Left ventricle myocardium inferior (tissue), 1 donor: Measurements from ENCODE around the gene PADI6. TPM values are rescaled to one million over a fixed set of nuclear protein-coding genes. Genes with fewer than 3 reads are reported as not detected.

Source experiments
- DNase-seq: peaks from one replicate; pipeline ENCODE4 v3.0.0-alpha.2; 2020
- H3K27ac ChIP-seq: fragments of 200-600 bp; replicated peaks from 2 replicates; pipeline ENCODE4 v1.8.0; 2021
- H3K27me3 ChIP-seq: fragments of 200-600 bp; 2 replicates; pipeline ENCODE4 v1.8.0; 2021; ENCODE audit warnings: low read depth
- H3K36me3 ChIP-seq: fragments of 200-600 bp; 2 replicates; pipeline ENCODE4 v1.8.0; 2021
- H3K4me1 ChIP-seq: fragments of 200-600 bp; 2 replicates; pipeline ENCODE4 v1.8.0; 2021
- H3K4me3 ChIP-seq: fragments of 200-600 bp; 2 replicates; pipeline ENCODE4 v1.8.0; 2021; ENCODE audit warnings: mild to moderate bottlenecking, moderate library complexity
- H3K9me3 ChIP-seq: fragments of 200-600 bp; replicated peaks from 2 replicates; pipeline ENCODE4 v1.8.0; 2021
- intact Hi-C: fragments of 100-400 bp; cut with micrococcal nuclease; formaldehyde crosslinking; loops from one replicate; pipeline ENCODE4 v1.11.0; 2022
- total RNA-seq: library from RNA; stranded (reverse); fragmentation: NEBNext Ultra II Directional; extraction: Animal tissue kit (Norgen Biotek cat#: 25700); gene quantifications from one replicate; pipeline ENCODE4 v1.2.1, GENCODE V29; 2021
- TF ChIP-seq, protein P1 (sequence below): fragments of 200-600 bp; IDR thresholded peaks from 2 replicates; pipeline ENCODE4 v1.8.0; 2021; ENCODE audit warnings: antibody characterized with exemption, mild to moderate bottlenecking, borderline replicate concordance
- donor health status: DM: no; HTN: yes; CAD: no; lungs with severe emphysema.

PADI6 gene
- total RNA-seq, 1 donor from 2014 or later, result not detected

- peaks cover 34% of the 10 kb centered on the region for H3K4me1 ChIP-seq
- TF ChIP-seq, protein P1, sequence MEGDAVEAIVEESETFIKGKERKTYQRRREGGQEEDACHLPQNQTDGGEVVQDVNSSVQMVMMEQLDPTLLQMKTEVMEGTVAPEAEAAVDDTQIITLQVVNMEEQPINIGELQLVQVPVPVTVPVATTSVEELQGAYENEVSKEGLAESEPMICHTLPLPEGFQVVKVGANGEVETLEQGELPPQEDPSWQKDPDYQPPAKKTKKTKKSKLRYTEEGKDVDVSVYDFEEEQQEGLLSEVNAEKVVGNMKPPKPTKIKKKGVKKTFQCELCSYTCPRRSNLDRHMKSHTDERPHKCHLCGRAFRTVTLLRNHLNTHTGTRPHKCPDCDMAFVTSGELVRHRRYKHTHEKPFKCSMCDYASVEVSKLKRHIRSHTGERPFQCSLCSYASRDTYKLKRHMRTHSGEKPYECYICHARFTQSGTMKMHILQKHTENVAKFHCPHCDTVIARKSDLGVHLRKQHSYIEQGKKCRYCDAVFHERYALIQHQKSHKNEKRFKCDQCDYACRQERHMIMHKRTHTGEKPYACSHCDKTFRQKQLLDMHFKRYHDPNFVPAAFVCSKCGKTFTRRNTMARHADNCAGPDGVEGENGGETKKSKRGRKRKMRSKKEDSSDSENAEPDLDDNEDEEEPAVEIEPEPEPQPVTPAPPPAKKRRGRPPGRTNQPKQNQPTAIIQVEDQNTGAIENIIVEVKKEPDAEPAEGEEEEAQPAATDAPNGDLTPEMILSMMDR, result no peak
- intact Hi-C loops, result no loop called here
- H3K9me3 ChIP-seq, result no peaks in the 10 kb centered on the region
- no peak for DNase-seq
- no peaks in the 10 kb centered on the region for H3K36me3 ChIP-seq
- H3K4me3 ChIP-seq, result no peak overlapping the region
- H3K27ac ChIP-seq, result no peak overlapping the region
- no peaks in the 10 kb centered on the region for H3K27me3 ChIP-seq
Measured at GRCh38 chr1:17441265-17441992, 69.4 kb downstream of the PADI6 start.

GRCh38 chr1:17441993-17442357 lies 70.0 kb downstream of the PADI6 start:
- peaks cover 28% of the 10 kb centered on the region for H3K4me1 ChIP-seq
- no peak for DNase-seq
- intact Hi-C loops, result no loop called here
- H3K36me3 ChIP-seq, result no peaks in the 10 kb centered on the region
- TF ChIP-seq, protein P1, result no peak
- H3K4me3 ChIP-seq, result no peak overlapping the region
- H3K27ac ChIP-seq, result no peak overlapping the region
- H3K27me3 ChIP-seq, result no peaks in the 10 kb centered on the region
- H3K9me3 ChIP-seq, result no peaks in the 10 kb centered on the region

DNA sequence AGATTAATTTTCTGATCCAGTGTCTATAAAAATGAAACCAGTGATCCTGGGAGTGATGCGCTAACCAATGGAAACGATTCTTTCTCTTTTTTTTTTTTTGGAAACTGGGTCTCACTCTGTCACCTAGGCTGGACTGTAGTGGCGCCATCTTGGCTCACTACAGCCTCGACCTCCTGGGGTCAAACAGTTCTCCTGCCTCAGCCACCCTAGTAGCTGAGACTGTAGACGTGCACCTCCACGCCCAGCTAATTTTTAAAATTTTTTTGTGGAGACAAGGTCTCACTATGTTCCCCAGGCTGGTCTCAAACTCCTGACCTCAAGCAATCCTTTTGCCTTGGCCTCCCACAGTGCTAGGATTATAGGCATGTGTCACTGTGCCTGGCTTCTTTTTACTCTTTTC lies 70.8 kb downstream of the PADI6 start:
- intact Hi-C loops, result no loop called here
- Histone ChIP-seq H3K36me3 (no peaks in the 10 kb centered on the region), H3K4me3 (no peak overlapping the region), H3K27me3 (no peaks in the 10 kb centered on the region), H3K27ac (no peak overlapping the region), H3K4me1 (peaks cover 24% of the 10 kb centered on the region), H3K9me3 (no peaks in the 10 kb centered on the region)
- no peak for DNase-seq
- TF ChIP-seq, protein P1, result no peak

GRCh38 chr1:17447501-17447992 lies 75.6 kb downstream of the PADI6 start:
- H3K36me3 ChIP-seq, result no peaks in the 10 kb centered on the region
- H3K27me3 ChIP-seq, result peaks cover 26% of the 10 kb centered on the region
- TF ChIP-seq, protein P1, result no peak
- no peak overlapping the region for H3K4me3 ChIP-seq
- no peak overlapping the region for H3K27ac ChIP-seq
- DNase-seq, result no peak
- no peaks in the 10 kb centered on the region for H3K4me1 ChIP-seq
- intact Hi-C loops, result no loop called here
- H3K9me3 ChIP-seq, result no peaks in the 10 kb centered on the region

Other genes with a start within 250 kb of the PADI6 start
- gene PADI1, start 167.1 kb upstream of the PADI6 start, total RNA-seq, result not detected
- not detected for gene PADI3, start 123.1 kb upstream of the PADI6 start, total RNA-seq
- 0.22 TPM for gene PADI4, start 64.0 kb upstream of the PADI6 start, total RNA-seq
- gene RCC2, start 67.5 kb downstream of the PADI6 start, total RNA-seq, result 10.9 TPM
- 59.1 TPM for gene ARHGEF10L, start 167.5 kb downstream of the PADI6 start, total RNA-seq